NB4 (cell line): Measurements from ENCODE around the gene TAF1A.

Experiments
- DNase-seq: peaks from one replicate; pipeline ENCODE4 v3.0.0; 2010; ENCODE audit warnings: low read depth
- H3K4me3 ChIP-seq: one replicate; pipeline ENCODE4 v1.5.1; 2011; ENCODE audit warnings: mild to moderate bottlenecking, low read depth, low read length, moderate library complexity
- MYC ChIP-seq: IDR thresholded peaks from 2 replicates; pipeline ENCODE4 v1.6.1; 2011; ENCODE audit warnings: low read depth, low read length
- POLR2A ChIP-seq: IDR thresholded peaks from 2 replicates; pipeline ENCODE4 v1.6.1; 2011; ENCODE audit warnings: mild to moderate bottlenecking; ENCODE audit not compliant: insufficient read length; ENCODE audit errors: extremely low read depth
- TF ChIP-seq, protein P1 (sequence below): IDR thresholded peaks from 2 replicates; pipeline ENCODE4 v1.6.1; 2011; ENCODE audit warnings: low read depth, low read length
- TF ChIP-seq, protein P2 (sequence below): IDR thresholded peaks from one replicate; pipeline ENCODE4 v1.5.1; 2012; ENCODE audit warnings: low read depth, low read length

Gene TAF1A

DNA sequence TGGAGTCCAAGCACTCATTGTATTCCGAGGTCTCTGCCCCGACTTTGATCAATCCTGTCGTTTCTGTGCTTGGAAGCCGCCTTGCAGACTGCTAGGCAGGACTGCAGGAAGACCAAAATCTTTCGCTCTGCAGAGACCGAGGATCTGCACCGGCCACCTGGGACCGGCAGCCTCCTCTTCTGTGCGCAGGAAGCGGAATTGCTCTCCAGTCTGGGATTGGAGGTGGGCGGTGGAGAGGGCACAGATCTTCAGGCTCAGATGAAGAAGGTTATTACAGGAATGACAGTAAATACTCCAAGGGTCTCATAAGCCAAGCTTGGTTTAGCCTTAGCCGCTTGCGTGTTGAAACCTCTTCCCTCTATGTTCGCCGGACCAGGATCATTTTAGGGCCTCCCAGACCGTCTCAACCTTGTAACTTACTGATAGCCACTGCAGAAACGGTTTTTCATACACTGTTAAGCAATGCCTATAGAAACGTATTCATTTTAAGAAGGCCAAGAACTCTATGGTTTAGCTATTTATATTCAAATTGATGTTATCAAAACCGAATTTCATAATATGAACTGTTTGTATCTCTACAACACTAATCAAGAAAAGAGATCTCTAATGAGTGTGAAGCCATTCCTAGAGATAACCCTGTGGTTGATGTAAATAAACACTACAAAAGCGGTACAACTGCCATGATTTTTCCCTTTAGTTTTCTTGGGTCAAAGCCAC, 29.3 kb upstream of the TAF1A start:
- peak overlapping the region; percentile 85 for H3K4me3 ChIP-seq
- TF ChIP-seq, protein P1, sequence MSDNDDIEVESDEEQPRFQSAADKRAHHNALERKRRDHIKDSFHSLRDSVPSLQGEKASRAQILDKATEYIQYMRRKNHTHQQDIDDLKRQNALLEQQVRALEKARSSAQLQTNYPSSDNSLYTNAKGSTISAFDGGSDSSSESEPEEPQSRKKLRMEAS, result no peak
- no peak for TF ChIP-seq POLR2A
- no peak for TF ChIP-seq MYC
- TF ChIP-seq, protein P2, sequence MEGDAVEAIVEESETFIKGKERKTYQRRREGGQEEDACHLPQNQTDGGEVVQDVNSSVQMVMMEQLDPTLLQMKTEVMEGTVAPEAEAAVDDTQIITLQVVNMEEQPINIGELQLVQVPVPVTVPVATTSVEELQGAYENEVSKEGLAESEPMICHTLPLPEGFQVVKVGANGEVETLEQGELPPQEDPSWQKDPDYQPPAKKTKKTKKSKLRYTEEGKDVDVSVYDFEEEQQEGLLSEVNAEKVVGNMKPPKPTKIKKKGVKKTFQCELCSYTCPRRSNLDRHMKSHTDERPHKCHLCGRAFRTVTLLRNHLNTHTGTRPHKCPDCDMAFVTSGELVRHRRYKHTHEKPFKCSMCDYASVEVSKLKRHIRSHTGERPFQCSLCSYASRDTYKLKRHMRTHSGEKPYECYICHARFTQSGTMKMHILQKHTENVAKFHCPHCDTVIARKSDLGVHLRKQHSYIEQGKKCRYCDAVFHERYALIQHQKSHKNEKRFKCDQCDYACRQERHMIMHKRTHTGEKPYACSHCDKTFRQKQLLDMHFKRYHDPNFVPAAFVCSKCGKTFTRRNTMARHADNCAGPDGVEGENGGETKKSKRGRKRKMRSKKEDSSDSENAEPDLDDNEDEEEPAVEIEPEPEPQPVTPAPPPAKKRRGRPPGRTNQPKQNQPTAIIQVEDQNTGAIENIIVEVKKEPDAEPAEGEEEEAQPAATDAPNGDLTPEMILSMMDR, result no peak
- DNase-seq, result peak; percentile 63

DNA sequence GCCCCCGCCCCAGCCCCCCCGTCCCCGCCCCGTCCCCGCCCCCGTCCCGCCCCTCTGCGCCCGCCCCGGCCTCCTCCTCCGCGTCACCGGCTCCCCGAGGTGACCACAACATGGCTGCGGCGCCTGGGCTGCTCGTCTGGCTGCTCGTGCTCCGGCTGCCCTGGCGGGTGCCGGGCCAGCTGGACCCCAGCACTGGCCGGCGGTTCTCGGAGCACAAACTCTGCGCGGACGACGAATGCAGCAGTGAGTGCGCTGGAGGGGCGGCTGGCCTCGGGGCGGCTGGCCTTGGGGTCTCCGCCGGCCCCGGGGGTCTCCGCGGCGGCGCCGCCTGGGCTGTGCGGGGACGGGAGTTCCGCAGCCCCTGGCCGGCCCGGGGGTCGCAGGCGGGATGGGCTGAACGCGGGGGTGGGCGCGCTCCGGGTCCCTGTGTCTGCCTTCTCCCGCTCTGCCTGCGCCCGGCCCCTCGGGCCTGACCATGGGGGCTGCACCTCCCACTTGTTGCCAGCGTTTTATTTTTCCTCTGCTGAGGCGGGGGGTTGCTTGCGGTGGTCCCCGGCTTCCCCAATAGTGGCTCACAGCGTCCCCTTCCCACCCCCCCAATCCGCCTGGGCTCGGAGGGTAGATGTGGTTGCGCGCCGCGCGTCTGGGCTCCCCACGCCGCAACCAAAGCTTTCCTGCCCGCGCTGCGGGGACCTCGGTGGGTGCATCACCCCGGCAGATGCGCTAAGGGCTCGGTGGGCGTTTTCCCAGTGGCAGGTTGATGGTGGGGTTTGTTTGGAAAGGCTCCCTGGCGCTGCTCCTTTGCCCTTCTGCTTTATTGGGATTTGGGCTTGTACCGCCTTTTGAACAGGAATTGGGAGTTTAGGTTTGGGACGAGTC, 28.5 kb upstream of the TAF1A start, which contains the start of gene MIA3:
Gene MIA3, plus strand, starts transcription at position 97 of the 879 bp plus-strand sequence. Its CDS starts 14 bp downstream, at position 111.
- peak; percentile 40 for DNase-seq
- TF ChIP-seq, protein P1, result 0 out of 2 replicates have a peak, but pooled peaks have one; percentile 18
- TF ChIP-seq, protein P2, result no peak
- TF ChIP-seq POLR2A, result peak; percentile 85
- TF ChIP-seq MYC, result peak; percentile 36; the same call in 1 of the 2 replicates
- H3K4me3 ChIP-seq, result peak within 1 kb of the TSS; percentile 85

DNA sequence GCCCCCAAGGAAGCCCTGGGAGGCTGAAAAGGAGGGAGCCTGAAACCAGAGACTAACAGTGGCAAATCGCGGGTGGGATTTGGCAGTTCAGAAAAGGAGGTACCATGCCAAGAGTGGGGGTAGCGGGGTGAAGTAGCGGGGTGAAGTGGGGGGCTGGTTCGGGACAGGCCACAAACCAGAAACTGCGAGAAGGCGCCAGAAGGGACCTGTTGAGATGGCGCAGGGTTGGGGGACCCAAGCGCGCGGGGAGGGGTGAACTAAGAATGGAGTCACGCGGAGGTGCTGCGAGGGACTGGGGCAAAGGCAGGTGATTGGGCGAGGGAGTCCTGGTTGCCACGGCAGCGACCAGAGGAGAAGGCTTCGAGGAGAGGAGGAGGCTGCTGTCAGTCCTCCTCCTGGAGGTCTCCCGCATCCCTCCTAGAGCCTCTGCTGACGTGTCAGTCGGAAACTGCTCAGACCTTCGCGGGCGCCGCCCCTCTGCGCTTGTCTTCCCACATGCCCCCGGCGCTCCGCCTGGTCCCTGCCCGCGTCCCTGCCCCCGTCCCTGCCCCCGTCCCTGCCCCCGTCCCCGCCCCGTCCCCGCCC, 27.7 kb upstream of the TAF1A start:
- DNase-seq, result peak; percentile 90
- no peak for TF ChIP-seq POLR2A
- TF ChIP-seq, protein P1, result no peak
- TF ChIP-seq MYC, result no peak
- TF ChIP-seq, protein P2, result no peak
- peak overlapping the region; percentile 43 for H3K4me3 ChIP-seq

DNA sequence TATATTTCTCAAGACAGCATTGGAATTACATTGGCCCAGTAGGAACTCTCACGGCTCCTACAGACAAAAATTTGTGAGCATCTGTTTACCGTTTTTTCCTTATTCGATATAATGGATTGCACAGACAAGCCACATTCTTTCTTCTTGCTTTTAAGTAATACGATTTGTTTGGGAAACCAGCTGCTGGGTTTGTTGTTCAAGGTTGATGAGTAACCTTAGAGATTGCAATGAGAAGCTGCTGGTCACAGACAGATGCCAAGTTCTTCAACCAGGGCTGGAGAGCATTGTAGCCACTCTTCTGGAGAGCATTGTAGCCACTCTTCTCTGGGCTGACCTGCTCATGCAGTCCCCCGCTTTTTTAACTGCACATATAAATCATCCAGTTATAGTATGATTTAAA, 26.8 kb upstream of the TAF1A start:
- TF ChIP-seq POLR2A (no peak), MYC (no peak)
- TF ChIP-seq, protein P1, result no peak
- TF ChIP-seq, protein P2, result no peak
- no peak for DNase-seq
- H3K4me3 ChIP-seq, result no peak overlapping the region

DNA sequence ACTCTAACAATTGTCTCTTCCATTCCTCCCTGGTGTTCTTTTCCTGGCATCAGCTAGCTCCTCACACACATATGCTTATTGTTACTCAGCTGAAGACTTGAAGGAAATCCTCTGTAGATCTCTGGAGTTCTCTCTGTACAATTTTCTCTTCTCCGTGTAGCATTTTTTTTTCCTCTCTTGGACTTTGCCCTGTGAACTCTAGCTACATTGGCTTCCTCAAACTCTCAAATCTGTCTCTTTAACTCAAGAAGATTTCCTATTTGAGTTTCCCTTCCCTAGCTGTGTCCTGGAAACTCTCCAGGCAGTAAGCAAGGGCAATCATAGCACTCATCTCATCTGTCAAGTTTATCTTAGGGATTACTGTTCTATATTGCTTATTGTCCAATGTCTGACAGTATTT, 23.9 kb upstream of the TAF1A start:
- TF ChIP-seq, protein P2, result no peak
- TF ChIP-seq POLR2A (no peak), MYC (no peak)
- TF ChIP-seq, protein P1, result no peak
- no peak for DNase-seq
- no peak overlapping the region for H3K4me3 ChIP-seq
